GM21723 (cell line): Measurements from ENCODE around the gene CACNB1.

Source experiments
- ATAC-seq: cut with Tn5 transposase; IDR thresholded peaks from one replicate; pipeline ENCODE4 v1.9.1; 2021; ENCODE audit warnings: mild to moderate bottlenecking, moderate library complexity; ENCODE audit not compliant: unreplicated experiment

Gene CACNB1

DNA sequence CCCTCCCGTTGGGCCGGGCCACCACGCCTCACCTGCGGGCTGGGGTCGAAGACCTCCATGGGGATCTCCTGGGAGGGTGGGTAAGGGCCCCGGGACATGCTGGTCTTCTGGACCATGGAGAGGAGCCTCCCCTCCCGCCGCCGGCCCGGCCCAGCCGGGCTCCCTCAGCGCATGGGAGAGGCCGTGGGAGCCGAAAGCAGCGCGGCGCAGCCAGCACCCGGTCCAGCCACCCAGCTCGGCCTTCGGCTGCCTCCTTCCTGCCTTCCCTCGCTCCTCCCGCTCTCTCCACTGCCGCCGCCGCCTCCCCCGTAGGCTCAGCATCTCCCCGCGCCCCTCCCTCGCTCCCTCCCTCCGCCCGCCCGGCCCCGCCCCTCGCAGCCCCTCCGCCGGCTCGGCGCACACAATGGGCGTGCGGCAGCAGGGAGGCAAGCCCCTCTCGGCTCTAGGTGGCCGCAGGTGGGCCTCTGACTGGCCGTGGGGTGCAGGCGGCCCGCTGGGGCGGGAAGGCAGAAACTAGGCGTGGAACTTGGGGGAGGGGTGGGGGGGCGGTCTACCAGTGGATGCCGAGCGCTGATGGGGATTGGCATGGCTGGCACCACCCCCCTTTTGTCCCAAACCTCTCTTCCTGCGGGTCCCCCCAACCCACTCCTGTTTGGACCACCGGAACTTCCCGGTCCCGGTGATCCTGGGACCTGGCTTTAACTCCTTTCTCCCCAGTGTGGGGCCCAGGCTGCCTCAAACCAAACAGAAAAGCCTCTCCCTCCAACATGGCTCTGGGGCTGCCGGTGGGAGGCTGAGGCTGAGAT lies at the start of gene CACNB1:
Gene CACNB1, minus strand, starts transcription at position 290 of the 806 bp plus-strand sequence. Its CDS starts 174 bp downstream, at position 116.
- ATAC-seq: no peak

DNA sequence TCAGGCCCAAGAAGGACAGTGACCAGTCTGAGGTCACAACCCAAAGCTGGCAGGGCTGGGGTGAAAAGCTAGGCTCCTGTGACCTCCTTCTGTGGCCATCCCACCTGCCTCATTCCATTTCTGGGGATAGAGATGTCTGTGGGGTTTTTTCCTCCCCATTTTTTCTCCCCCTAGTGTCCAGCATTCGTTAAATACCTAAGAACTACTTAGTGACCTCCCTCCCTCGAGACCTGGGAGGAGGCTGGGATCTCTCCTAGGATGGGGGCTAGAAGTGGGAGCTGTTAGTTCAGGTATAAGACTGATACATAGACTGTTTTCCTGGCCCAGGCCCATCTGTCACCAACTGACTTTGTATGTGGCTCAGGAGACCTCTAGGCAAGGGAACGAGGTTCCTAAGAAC lies 48.8 kb upstream of the CACNB1 start:
- ATAC-seq: no peak

DNA sequence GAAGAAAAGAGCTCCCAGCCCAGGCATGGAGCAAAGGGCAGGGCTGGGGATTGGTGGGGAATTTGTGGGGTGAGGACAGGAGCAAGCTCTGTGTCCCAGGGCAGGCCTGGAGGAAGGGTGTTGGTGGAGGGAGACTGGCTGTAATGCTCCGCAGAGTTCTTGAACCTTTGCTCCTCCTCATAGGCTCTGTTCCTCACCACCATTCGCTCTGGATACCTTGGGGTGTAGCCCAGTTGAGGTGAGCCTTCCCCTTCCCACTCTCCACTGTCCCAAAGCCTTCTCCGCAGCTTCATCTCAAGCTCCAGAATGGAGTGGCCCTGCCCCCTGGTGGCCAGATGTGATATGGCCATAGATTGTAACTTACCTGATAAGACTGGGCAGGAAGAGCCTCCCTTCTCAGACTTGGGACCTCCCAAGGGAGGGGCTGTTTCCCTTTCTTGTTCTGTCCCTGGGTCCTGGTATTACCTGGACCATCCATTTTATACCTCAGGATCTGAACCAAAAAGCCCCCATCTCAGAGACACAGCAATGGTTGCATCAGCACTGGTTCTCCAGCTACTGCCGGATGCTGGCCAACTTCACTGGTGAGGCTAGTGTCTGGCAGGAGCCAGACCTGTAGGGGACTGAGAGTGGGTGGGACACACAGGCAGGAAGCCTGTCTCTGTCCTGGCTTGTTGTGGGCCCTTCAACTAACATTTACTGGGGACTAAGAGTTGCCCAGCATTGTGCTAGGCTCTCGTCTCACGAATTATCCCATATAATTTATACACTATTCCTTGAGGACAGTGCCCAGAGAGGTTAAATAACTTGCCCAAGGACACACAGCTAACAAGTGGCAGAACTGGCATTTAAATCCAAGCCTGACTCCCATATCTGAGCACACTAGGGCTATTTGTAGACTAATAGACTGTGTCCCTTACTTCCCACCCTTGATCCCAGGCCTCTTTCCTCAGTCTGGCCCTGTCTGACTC lies 47.4 kb upstream of the CACNB1 start:
- peak; percentile 69 for ATAC-seq

DNA sequence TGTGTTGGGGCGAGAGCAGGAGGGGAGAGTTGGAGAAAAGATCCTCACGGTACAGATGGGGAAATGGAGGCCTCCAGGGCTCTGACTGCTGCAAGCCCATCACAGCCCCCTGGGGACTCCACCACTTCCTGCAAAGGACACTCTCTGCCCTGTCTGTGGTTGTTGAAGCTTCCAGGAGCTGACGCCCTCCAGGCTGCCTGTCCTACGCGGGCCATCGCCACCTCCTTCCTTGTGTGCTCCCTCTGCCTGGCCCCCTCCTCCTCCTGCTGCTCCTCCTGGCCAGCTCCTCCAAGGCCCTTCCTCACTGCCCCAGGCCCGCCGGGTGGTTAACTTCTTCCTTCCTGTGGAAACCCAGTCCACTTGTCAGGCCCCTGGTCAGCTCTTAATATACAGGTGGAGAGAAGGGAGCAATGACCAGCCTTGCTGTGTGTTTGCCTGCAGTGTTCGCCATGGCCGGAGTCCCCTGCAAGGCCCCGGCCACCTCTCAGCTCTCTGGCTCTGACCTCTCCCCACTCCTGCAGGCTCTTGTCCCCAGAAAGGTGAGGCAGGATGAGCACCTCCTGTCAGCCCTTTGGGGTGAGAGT lies 46.6 kb upstream of the CACNB1 start:
- no peak for ATAC-seq

DNA sequence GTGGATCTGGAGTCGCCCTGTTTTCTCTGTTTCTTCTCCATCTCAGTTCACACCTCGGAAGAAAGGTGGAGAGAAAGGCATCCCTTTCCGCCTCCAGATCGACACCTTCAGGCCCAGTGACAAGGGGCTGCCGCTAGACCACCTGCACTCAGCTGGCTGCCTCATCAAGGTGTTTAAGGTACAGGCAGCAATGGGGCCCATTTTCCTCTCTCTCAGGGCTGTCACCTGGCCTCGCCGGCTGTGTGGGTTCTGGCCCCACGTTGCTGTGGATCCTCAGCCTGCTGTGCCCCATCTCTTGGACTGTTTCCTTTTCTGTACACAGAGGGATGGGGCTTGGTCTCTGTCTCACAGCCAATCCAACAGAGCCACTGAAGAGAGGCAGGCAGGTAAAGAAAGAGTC lies 45.7 kb upstream of the CACNB1 start:
- no peak for ATAC-seq

DNA sequence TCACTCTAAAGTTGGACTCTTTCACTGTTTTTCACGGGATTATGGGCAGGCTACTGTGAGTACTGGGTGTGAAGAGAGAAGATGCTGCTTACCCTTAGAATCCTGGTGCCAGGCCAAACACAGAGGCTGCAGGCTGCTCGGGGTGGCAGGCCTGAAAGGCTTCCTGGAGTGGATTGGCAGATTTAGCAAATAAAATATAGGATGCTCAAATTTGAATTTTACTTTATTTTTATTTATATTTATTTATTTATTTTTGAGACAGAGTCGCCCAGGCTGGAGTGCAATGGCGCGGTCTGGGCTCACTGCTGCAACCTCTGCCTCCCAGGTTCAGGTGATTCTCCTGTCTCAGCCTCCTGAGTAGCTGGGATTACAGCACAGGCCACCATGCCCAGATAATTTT lies 43.2 kb upstream of the CACNB1 start:
- ATAC-seq: no peak

DNA sequence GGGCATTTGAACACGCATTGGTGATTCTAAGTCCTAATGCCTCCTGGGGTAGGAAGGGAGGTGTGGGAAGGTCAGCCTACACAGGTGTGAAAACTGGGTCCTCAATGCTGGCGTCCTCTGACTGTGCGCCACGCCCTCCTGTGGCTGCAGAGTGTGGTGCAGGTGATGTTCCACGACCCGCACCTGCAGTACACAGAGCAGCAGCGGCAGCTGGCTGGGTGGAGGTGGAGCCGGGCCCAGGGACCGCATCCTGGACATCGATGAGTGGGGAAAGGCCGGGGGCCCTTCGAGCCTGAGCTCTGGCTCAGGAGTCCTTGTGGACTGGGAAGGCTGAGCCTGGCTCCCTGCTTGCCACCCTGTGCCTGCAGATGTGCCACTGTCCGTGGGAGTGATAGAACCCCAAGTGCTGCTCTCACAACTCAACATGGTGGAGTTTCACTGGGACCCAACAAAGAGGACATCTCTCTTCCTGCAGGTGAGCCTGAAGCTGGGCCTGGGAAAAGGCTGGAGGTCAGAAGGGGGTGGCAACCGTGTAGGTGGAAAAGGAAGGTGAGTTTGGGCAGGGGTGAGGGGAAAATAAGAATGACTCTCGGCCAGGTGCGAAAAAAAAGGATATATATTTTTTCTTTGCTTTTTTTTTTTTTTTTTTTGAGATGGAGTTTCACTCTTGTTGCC lies 42.3 kb upstream of the CACNB1 start:
- ATAC-seq: no peak

DNA sequence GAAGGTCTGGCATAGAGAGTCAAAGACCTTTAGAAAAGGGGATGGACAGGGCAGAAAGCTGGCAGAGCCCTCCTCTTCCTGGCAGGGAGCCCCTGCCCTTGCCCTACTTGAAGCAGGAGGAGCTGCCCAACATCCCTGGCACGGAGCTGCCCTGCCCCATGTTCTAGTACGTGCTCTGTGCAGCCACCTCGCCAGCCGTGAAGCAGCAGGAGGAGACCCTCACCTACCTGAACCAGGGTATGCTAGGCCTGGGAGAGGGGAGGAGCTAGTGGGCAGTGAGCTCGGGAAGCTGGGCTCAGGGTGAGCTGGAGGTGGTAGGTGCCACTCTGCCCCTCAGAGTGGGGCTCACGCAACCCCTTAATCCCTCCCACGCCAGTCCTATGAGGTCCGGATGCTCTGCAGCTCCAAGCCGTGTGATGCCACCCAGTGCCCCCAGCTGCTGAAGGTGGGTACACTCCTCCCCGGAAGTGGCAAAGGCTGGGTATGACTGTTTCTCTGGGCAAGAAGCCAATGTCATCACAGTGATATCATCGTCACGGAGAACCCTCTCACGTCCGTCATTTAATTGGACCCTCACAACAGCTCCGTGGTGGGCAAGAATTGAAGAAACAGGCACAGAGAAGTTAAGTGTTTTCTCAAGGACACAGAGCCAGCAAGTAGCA lies 41.0 kb upstream of the CACNB1 start:
- ATAC-seq: no peak

DNA sequence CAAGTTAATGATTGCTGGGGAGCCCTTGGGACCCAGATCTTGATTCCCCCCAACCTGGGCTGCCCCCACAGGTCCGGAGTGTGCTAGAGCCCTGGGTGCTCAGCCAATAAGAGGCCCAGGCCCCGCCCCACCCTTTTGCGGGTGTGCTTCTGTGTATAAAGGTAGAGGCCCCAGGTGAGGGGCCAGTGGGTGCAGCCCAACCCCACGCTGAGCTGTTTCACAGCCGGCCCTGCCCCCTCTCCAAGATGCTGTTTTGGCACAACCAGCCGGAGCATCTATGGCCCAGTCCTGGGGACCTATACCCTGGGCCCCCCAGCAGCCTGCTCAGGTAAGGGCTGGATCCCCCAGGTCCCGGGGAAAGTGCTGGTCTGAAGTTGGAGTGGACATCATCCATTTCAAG lies 40.1 kb upstream of the CACNB1 start:
- ATAC-seq: no peak

DNA sequence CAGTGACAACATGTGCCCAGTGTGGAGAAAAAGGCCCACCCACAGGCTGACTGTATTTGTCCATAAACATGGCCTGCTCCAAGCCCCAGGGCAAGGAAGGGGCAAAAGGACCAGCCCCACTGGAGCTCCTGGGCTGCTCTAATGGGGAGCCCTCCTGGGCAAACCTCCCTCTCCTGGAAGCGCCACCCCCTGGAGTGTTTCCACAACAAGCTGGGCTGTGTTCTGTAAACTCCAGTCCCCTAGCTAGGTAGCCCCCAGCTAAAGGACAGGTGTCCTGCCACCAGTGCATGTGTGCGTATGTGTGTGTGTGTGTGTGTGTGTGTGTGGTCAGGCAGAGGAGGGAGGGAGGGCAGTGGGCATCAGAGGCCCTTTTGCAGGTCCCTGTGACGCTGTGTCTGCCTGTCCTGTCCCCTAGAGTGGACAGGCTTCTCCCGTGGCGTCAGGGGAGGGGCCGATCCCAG lies 39.5 kb upstream of the CACNB1 start:
- ATAC-seq: no peak

DNA sequence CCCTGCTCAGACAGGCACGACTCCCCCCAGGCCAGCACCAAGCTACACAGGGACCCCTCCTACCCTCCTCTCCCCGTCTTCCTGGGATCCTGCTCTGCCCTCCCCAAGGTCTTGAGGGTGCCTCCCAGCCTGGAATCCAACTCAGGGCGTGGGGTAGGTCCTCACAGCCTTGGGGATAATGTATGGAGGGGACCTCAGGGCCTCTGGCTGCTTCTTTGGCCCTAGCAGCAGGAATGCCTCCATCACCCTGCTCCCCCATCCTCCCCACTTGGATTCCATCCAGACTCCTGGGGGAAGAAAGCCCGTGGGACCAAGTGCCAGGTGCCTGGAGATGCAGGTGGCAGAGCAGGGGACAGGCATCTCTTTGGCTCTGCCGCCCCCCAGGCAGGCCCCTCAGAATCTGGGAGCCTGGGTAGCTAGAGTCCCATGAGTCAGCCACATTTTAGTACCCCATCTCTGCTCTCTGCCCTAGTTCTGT lies 39.0 kb upstream of the CACNB1 start:
- no peak for ATAC-seq

DNA sequence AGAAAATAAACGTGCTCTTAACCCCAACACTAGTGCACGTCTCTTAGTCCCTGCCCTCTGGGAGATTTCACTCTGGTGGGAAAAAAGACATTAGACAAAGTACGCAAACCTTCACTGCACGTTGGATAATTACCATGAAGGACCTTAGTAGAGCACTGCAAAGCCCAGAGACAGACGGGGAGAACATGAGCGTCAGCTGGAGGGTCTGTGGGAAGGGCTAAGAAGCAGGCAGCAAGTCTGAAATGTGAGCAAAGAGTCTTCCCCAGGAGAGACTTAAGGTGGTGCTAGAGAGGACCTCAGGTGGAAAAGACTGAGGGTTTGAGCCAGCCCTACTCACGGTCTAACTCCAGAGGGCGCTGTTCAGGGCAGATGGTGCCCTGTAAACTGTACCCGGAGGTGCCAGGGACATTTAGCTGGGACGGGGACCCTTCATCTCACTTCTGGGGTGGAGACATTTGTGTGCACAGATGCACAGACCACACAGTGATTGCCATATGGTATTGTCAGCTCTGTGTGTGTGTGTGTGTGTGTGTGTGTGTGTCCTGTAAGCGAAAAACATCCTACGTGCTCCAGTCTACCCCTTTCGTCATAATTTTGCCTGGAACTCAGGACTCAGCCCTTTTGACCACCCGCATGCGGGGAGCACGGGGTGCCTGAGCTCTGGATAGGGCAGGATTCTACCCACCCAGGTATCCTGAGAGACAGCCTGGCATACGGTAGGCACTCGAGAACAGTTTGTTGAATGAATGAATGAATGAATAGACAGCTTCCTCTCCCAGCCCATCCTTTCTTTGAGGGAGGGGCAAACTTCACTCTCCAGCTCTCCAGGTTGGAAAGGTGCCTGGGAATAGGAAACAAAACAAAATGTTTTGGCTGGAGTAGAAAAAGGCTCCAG lies 38.3 kb upstream of the CACNB1 start:
- no peak for ATAC-seq

DNA sequence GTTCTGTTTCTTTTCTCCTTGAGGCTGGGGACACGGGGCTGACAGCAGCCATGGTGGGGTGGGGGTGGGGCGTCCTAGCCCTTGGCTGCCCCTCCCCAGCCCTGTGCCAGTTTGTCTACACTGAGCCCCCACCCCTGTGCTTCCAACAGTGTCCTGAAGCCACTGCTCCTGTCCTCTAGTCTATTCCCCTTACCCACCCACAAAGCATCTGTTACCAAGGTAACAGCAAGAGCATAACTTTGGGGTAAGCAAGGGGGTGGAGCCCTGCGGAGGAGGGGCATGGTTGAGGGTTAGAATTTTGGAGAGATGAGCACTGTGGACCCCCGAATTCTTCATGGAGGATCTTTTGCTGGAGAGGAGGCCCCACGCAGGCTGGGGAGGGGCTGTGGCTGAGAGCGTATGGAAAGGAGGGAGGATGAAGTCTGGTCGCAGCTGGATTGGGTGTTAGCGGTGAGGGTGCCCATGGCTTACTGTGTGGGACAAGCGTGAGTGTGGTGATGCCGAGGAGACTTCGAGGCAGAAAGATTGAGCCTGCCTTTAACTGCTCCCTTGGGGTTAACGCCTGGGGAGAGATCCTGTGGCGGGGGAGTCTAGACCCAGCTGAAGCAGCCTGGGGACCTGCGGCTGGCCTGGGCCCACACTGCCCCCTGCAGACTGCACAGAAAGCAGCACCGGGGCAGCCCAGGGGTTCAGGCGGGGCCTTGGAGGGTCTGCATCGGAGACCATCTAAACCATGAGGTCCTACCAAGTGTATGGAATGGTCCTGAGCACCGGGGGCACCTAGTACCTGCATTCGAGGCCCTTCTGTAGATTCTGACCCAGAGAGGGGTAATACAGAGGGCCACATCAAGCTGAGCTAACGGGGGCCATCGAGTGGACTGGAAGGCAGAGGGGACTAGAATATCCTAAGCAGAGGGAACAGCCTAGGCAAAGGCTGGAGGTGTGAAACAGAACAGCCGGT lies 34.4 kb upstream of the CACNB1 start:
- ATAC-seq: no peak

DNA sequence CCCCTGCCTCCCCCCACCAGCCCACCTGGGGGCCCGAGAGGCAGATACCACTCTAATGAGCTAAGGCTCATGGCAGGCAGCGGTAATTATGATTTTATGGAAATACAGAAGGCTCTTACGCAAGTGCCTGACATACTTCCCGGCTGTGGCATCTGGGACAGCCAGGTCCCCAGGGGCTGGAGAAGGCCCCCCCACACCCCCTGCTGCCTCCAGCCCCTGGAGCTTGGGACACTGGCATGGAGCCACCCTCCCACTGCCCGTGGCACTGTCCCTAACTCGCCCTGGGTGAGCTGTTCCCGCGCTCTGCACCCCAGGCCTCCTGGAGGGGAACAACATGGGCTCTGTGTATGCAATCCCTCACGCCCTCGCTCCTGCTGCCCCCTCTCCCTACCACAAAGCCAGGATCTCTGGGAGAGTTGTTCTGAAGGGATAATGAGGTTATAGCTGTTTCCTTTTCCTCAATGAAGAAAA lies 33.7 kb upstream of the CACNB1 start:
- no peak for ATAC-seq

DNA sequence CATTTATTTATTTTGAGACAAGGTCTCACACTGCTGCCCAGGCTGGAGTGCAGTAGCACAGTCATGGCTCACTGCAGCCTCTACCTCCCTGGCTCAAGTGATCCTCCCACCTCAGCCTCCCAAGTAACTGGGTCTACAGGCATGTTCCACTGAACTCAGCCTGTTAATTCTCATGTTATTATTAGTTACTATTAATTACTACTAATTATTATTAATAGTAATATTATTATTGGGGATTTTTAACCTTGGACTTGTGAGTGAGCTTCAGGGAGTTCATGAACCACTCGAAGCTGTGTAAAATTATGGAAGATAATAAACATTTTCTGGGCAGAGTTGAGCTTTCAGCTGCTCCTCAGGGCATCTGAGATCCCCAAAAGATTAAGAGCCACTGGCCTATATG lies 32.9 kb upstream of the CACNB1 start:
- no peak for ATAC-seq

DNA sequence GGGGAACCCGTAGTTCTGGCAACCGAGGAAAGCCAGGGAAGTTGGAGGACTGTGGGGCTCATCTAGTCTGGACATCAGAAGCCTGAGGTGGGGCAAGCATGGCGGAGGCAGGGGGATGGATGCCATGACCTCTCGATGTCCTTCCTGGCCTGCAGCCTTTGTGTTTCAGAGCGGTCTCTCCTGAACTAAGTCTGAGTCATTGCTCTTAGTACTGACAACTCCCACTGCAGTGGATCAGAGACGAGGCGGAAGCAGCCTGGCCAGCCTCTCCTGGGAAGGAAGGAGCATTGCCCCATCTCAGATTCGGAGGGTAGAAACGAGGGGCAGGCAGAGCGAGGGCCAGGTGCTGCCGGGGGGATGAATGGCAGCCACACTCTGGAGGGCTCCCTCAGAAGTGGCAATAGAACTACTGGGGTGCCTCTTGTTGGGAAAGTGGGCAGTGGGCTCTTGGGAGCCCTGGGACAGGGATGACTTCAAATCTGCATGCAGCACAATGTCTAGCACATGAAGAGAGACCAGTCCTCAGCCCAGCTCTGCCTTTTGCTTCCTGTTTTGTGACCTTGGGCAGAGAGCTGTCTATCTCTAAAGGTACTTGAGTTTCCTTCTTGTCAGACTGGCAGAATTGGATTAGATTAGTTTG lies 31.9 kb upstream of the CACNB1 start:
- ATAC-seq: no peak

DNA sequence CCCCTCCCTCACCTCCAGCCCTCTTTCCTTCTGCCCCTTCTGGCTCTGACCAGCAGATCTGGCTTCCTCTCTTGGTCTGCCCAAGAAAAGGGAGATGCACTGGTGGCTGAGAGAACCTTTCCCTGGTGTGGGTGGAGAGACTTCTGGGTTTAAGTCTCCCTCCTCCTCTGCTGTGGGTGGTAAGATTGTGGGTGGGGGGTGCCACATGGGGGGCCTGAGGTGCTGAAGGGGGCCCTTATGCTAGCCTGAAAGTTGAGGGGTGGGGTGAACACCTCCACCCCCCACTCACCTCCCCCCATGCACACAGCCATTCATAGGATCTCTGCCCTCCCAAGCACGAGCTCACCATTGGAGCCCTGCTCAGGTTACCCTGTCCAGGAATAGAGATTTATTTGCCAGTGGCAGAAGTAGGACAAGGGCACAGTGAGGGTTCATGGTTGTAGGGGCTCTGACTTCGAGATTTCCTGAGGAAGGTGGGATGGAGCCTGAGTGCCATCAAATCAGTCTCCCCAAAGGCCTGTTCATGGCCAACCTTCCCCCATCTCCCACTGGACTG lies 30.0 kb upstream of the CACNB1 start:
- ATAC-seq: no peak
